Suprapubic skin (tissue), 4 donors: ENCODE measurements around the gene ATP5PF.

Experiments
- CTCF ChIP-seq, 2 donors: fragments of 200-600 bp in 1 of 2; fragments of 450-650 bp in 1 of 2; sonication (generic) in 1 of 2; IDR thresholded peaks; one replicate each; pipeline ENCODE4 v1.5.1; 2016 to 2019; ENCODE audit warnings: antibody characterized with exemption in 2 of 2, mild to moderate bottlenecking in 1 of 2, moderate library complexity in 1 of 2
- EP300 ChIP-seq: sonication (generic); formaldehyde crosslinking; IDR thresholded peaks from one replicate; pipeline ENCODE4 v1.6.1; 2017; ENCODE audit warnings: antibody characterized with exemption
- POLR2A ChIP-seq, 2 donors: fragments of 450-650 bp; IDR thresholded peaks; one replicate each; pipeline ENCODE4 v1.6.1; 2017; ENCODE audit warnings: antibody characterized with exemption in 2 of 2, mild to moderate bottlenecking in 2 of 2, moderate library complexity in 2 of 2
- POLR2AphosphoS5 ChIP-seq, 3 donors: sonication (generic); formaldehyde crosslinking; IDR thresholded peaks; one replicate each; pipeline ENCODE4 v1.6.1; 2017; ENCODE audit warnings: antibody characterized with exemption in 3 of 3

GRCh38 chr21:25772686-25773085 is 38.0 kb upstream of the ATP5PF start:
- TF ChIP-seq CTCF (IDR thresholded peaks at IDR 0.05), result no peak
- TF ChIP-seq POLR2A (IDR thresholded peaks at IDR 0.05), result no peak
- no peak for TF ChIP-seq EP300
- TF ChIP-seq POLR2AphosphoS5 (IDR thresholded peaks at IDR 0.05), result no peak
